GM12878 (cell line): Measurements from ENCODE around the gene PCK2. TPM values are rescaled to one million over a fixed set of nuclear protein-coding genes. Genes with fewer than 3 reads are reported as not detected.

Experiments used
- ASH2L ChIP-seq: fragments of 300-600, 200-600 bp; sonication (generic); IDR thresholded peaks from 2 replicates; pipeline ENCODE4 v1.6.1; 2017; ENCODE audit warnings: low read depth, mild to moderate bottlenecking, borderline replicate concordance
- BACH1 ChIP-seq: fragments of 450-650 bp; IDR thresholded peaks from 2 replicates; pipeline ENCODE4 v1.6.1; 2017; ENCODE audit warnings: mild to moderate bottlenecking, borderline replicate concordance
- CBFB ChIP-seq: IDR thresholded peaks from 2 replicates; pipeline ENCODE4 v1.6.1; 2016; ENCODE audit warnings: antibody characterized with exemption, low read depth
- CBX5 ChIP-seq: sonication (generic); IDR thresholded peaks from 2 replicates; pipeline ENCODE4 v1.6.1; 2016; ENCODE audit warnings: low read depth, moderate library complexity, mild to moderate bottlenecking, inconsistent platforms
- CHD4 ChIP-seq: fragments of 200-600 bp; sonication (generic); IDR thresholded peaks from 2 replicates; pipeline ENCODE4 v1.6.1; 2016; ENCODE audit warnings: mild to moderate bottlenecking
- DPF2 ChIP-seq: fragments of 450-650 bp; IDR thresholded peaks from 2 replicates; pipeline ENCODE4 v1.6.1; 2017; ENCODE audit warnings: mild to moderate bottlenecking
- GABPA ChIP-seq: IDR thresholded peaks from 2 replicates; pipeline ENCODE4 v1.6.1; 2014; ENCODE audit warnings: antibody characterized with exemption, low read depth, mild to moderate bottlenecking, inconsistent platforms
- HCFC1 ChIP-seq: fragments of 150-350 bp; IDR thresholded peaks from 2 replicates; pipeline ENCODE4 v1.6.1; 2014; ENCODE audit warnings: low read length
- IRF4 ChIP-seq: IDR thresholded peaks from 2 replicates; pipeline ENCODE4 v1.6.1; 2011; ENCODE audit warnings: low read depth, low read length
- KDM1A ChIP-seq: fragments of 200-600 bp; sonication (generic); IDR thresholded peaks from 2 replicates; pipeline ENCODE4 v1.6.1; 2016; ENCODE audit warnings: borderline replicate concordance
- MTA2 ChIP-seq: fragments of 450-650 bp; IDR thresholded peaks from 2 replicates; pipeline ENCODE4 v1.6.1; 2016; ENCODE audit warnings: low read depth, mild to moderate bottlenecking, moderate library complexity
- MXI1 ChIP-seq: fragments of 150-350 bp; IDR thresholded peaks from 2 replicates; pipeline ENCODE4 v1.6.1; 2011; ENCODE audit warnings: low read depth, mild to moderate bottlenecking, inconsistent platforms, low read length, improper control_type of control experiment
- NFYB ChIP-seq: IDR thresholded peaks from 2 replicates; pipeline ENCODE4 v1.6.1; 2011; ENCODE audit warnings: low read depth, mild to moderate bottlenecking, low read length, improper control_type of control experiment, moderate library complexity; ENCODE audit not compliant: insufficient read depth
- NR2C2 ChIP-seq: IDR thresholded peaks from 2 replicates; pipeline ENCODE4 v1.6.1; 2011; ENCODE audit warnings: borderline replicate concordance, low read depth; ENCODE audit not compliant: control insufficient read depth, insufficient read length
- NR2F1 ChIP-seq: fragments of 450-650 bp; conservative IDR thresholded peaks from 2 replicates; pipeline ENCODE4 v1.6.1; 2017; ENCODE audit warnings: mild to moderate bottlenecking
- POLR2A ChIP-seq: IDR thresholded peaks from 2 replicates; pipeline ENCODE4 v1.6.1; 2011; ENCODE audit warnings: low read depth, mild to moderate bottlenecking, low read length
- RUNX3 ChIP-seq: IDR thresholded peaks from 2 replicates; pipeline ENCODE4 v1.6.1; 2012; ENCODE audit warnings: low read length, inconsistent platforms
- TAF1 ChIP-seq: IDR thresholded peaks from 2 replicates; pipeline ENCODE4 v1.6.1; 2011; ENCODE audit warnings: mild to moderate bottlenecking, low read depth, low read length, borderline replicate concordance
- YY1 ChIP-seq: IDR thresholded peaks from 2 replicates; pipeline ENCODE4 v1.6.1; 2011; ENCODE audit warnings: low read depth, mild to moderate bottlenecking, low read length
- ZBED1 ChIP-seq: IDR thresholded peaks from 2 replicates; pipeline ENCODE4 v1.6.1; 2016; ENCODE audit warnings: borderline replicate concordance
- polyA plus RNA-seq, 11 experiments: library from polyadenylated mRNA; depleted of rRNA in 4 of 11; unstranded in 6 of 11; stranded (reverse) in 5 of 11; fragments of >200 nt; fragmentation: Nextera tagmentation in 4 of 11; fragmentation: Illumina TruSeq in 1 of 11; extraction: Ambion mirVana in 4 of 11; extraction: Trizol in 1 of 11; gene quantifications; 1 replicate in 1 of 11; 2 replicates in 10 of 11; pipeline versions ENCODE4 v1.2.1 to v1.2.3, GENCODE V29; 2011 to 2016; ENCODE audit warnings: inconsistent platforms in 2 of 11, missing spikeins in 2 of 11, low read depth in 1 of 11
- total RNA-seq, 4 experiments: library from RNA; depleted of rRNA in 3 of 4; stranded (reverse); fragments of >200 nt in 3 of 4; fragmentation: Illumina TruSeq in 1 of 4; extraction: Trizol in 1 of 4; gene quantifications; 2 replicates each; pipeline versions ENCODE4 v1.2.1 to v1.2.3, GENCODE V29; 2013 to 2021
- TF ChIP-seq, protein P1 (sequence below): IDR thresholded peaks from 2 replicates; pipeline ENCODE4 v1.6.1; 2011; ENCODE audit warnings: low read depth, low read length, improper control_type of control experiment, borderline replicate concordance
- TF ChIP-seq, protein P2 (sequence below): IDR thresholded peaks from 2 replicates; pipeline ENCODE4 v1.6.1; 2012; ENCODE audit warnings: low read depth, low read length, improper control_type of control experiment
- TF ChIP-seq, protein P3 (sequence below): fragments of 450-650 bp; formaldehyde crosslinking; IDR thresholded peaks from 2 replicates; pipeline ENCODE4 v1.4.0; 2022; ENCODE audit warnings: mild to moderate bottlenecking, moderate library complexity
- TF ChIP-seq, protein P4 (sequence below): IDR thresholded peaks from 2 replicates; pipeline ENCODE4 v1.6.1; 2012; ENCODE audit warnings: low read depth, low read length, improper control_type of control experiment

PCK2 gene
- total and polyA plus RNA-seq, 10 of the 15 experiments (the other 5 are each of a cell fraction or from before 2014, with no cell fraction given): 6.6 to 110 (median 44.6) TPM

DNA sequence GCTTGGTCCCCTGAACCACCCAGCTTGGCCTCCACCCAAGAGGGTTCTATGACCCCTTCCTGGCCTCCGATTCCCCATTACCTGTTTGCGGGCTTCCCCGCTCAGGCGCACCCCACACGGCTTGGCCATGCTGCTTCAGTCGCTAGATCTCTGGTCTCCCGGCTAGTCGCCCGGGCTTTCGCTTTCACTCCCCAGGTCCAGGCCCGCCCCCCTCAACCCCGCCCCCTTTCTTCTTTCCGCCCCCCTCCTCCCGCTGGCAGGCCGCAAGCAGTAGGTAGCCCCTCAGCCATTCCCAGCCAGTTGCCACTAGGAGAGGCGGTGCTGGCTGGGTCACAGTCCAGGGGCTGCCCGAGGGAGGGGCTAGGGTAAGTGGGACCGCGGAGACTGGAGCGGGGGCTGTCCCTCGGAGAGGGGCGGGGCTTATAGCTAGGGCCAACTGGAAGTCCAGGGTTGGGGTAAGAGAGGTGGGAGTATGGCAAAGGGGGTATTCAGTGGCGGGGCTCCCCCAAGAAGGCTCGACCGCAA is 52.4 kb downstream of the PCK2 start, which contains the start of gene PSME2 (continued):
- no peak for TF ChIP-seq KDM1A
- peak; percentile 82 for TF ChIP-seq POLR2A
- TF ChIP-seq, protein P1, sequence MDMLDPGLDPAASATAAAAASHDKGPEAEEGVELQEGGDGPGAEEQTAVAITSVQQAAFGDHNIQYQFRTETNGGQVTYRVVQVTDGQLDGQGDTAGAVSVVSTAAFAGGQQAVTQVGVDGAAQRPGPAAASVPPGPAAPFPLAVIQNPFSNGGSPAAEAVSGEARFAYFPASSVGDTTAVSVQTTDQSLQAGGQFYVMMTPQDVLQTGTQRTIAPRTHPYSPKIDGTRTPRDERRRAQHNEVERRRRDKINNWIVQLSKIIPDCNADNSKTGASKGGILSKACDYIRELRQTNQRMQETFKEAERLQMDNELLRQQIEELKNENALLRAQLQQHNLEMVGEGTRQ: no peak
- TF ChIP-seq DPF2: no peak; the same call in 1 of the 2 replicates
- TF ChIP-seq CBFB: peak; percentile 32; the same call in 1 of the 2 replicates
- peak; percentile 28; the same call in 1 of the 2 replicates for TF ChIP-seq MTA2
- no peak for TF ChIP-seq GABPA
- TF ChIP-seq, protein P2, sequence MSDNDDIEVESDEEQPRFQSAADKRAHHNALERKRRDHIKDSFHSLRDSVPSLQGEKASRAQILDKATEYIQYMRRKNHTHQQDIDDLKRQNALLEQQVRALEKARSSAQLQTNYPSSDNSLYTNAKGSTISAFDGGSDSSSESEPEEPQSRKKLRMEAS: peak; percentile 77
- TF ChIP-seq NR2C2: no peak
- TF ChIP-seq, protein P3, sequence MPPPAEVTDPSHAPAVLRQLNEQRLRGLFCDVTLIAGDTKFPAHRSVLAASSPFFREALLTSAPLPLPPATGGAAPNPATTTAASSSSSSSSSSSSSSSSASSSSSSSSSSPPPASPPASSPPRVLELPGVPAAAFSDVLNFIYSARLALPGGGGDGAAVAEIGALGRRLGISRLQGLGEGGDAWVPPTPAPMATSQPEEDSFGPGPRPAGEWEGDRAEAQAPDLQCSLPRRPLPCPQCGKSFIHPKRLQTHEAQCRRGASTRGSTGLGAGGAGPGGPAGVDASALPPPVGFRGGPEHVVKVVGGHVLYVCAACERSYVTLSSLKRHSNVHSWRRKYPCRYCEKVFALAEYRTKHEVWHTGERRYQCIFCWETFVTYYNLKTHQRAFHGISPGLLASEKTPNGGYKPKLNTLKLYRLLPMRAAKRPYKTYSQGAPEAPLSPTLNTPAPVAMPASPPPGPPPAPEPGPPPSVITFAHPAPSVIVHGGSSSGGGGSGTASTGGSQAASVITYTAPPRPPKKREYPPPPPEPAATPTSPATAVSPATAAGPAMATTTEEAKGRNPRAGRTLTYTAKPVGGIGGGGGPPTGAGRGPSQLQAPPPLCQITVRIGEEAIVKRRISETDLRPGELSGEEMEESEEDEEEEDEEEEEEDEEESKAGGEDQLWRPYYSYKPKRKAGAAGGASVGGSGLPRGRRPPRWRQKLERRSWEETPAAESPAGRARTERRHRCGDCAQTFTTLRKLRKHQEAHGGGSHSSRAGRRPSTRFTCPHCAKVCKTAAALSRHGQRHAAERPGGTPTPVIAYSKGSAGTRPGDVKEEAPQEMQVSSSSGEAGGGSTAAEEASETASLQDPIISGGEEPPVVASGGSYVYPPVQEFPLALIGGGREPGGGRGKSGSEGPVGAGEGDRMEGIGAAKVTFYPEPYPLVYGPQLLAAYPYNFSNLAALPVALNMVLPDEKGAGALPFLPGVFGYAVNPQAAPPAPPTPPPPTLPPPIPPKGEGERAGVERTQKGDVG (CRISPR knock-in tag): no peak
- TF ChIP-seq NFYB: peak; percentile 55; the same call in 1 of the 2 replicates
- TF ChIP-seq MXI1: peak; percentile 96
- TF ChIP-seq TAF1: peak; percentile 54; the same call in 1 of the 2 replicates
- TF ChIP-seq YY1: 0 out of 2 replicates have a peak, but pooled peaks have one; percentile 20
- TF ChIP-seq BACH1: no peak
- no peak for TF ChIP-seq CHD4
- TF ChIP-seq, protein P4, sequence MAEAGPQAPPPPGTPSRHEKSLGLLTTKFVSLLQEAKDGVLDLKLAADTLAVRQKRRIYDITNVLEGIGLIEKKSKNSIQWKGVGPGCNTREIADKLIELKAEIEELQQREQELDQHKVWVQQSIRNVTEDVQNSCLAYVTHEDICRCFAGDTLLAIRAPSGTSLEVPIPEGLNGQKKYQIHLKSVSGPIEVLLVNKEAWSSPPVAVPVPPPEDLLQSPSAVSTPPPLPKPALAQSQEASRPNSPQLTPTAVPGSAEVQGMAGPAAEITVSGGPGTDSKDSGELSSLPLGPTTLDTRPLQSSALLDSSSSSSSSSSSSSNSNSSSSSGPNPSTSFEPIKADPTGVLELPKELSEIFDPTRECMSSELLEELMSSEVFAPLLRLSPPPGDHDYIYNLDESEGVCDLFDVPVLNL: no peak
- no peak for TF ChIP-seq HCFC1
- TF ChIP-seq NR2F1: no peak
- no peak for TF ChIP-seq CBX5
- TF ChIP-seq ASH2L: no peak
- no peak for TF ChIP-seq IRF4
- TF ChIP-seq RUNX3: peak; percentile 62; the same call in 1 of the 2 replicates
- TF ChIP-seq ZBED1: no peak; the same call in 1 of the 2 replicates
